GM18505 (cell line): ENCODE results near the gene DNAJC10.
"Not testable (repeated sequence)": the region's sequence is repeated elsewhere in the genome, so short reads cannot be mapped to it uniquely, and the experiment has no call there.

Experiments used
- ATAC-seq: cut with Tn5 transposase; IDR thresholded peaks from one replicate; pipeline ENCODE4 v1.9.1; 2021; ENCODE audit not compliant: unreplicated experiment
- POLR2A ChIP-seq: IDR thresholded peaks from 4 replicates; pipeline ENCODE4 v1.6.1; 2011; ENCODE audit warnings: borderline replicate concordance; ENCODE audit not compliant: insufficient read depth, insufficient read length; ENCODE audit errors: extremely low read depth

Gene DNAJC10

DNA sequence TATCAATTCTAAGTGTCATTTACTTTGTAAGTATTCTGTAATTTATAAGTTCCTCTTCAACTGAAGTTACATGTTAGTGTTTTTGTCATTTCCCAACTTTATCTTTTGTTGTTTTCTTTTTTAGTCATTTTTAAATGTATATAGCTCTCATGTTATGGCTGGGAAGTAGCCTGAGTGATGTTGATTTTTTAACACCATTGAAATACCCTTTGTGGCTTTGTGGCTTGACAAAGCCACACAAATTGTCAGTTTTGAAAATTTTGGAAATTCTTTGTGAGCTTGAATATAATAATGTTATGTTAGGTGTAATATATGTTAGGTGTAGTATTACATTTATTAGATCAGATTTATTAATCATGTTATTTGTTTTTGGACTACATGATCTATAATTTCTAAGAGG, 16.7 kb downstream of the DNAJC10 start:
- TF ChIP-seq POLR2A: no peak
- ATAC-seq: no peak

DNA sequence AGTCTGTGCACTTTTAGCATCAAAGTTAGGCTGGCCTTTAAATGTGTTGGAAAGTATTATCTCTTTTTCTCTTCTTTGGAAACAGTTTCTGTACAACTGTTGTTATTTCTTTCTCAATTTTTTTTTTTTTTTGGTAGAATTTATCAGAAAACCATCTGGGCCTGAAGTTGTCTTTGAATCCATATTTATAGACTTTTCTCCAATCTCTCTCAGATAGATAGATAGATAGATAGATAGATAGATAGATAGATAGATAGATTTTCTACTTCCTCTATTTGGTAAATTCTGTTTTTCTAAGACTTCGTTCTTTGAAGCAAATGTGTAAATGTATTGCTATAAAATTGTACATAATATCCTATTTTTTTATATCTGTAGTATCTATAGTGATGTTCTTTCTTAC, 17.5 kb downstream of the DNAJC10 start:
- ATAC-seq: no peak
- TF ChIP-seq POLR2A: no peak

DNA sequence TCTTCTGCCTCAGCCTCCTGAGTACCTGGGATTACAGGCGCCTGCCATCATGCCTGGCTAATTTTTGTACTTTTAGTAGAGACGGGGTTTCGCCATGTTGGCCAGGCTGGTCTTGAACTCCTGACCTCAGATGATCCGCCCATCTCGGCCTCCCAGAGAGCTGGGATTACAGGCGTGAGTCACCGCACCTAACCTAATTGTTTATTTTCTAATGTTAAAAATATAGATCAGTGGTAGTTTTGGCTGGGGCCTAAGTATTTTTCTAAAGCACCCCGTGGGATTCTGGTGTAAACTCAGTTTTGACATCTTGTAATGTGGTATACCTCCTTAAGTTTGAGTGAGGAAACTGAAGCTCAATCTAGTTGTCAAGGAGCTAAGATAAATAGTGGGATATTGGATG, 20.8 kb downstream of the DNAJC10 start:
- not testable (repeated sequence) for ATAC-seq

DNA sequence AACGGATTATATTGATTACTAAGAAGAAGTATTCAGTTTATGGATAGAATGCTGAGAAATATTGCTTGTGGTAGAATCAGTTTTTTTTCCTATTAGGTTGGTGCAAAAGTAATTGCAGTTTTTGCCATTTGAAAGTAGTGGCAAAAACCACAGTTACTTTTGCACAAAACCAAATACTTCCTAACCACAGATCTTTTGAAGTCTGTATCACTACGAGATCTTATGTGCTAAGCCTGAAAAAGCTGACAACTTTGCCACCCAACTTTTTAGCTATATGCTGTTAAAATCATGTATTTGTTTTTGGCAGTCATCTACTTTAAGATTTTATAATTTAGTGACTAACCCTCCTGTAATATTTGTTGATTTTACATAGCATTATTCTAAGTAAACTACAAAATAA, 24.6 kb downstream of the DNAJC10 start:
- no peak for TF ChIP-seq POLR2A
- ATAC-seq: no peak

DNA sequence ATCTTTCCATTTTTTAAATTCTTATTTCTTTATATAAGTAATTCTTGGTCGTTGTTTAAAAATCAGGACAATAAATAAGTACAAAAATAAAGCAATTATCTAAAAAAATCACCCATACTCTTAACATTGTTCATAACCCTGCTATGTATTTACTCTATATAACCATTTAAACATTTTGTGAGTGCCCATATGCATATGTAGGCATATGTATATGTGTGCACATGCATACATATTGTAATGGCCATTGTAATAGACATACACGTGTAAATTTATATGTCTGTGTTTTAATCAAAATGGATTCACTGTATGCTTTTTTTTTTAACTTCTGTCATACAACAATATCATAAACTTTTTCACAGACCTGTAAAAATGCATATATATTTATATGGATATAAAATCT, 25.6 kb downstream of the DNAJC10 start:
- ATAC-seq: no peak
- no peak for TF ChIP-seq POLR2A

DNA sequence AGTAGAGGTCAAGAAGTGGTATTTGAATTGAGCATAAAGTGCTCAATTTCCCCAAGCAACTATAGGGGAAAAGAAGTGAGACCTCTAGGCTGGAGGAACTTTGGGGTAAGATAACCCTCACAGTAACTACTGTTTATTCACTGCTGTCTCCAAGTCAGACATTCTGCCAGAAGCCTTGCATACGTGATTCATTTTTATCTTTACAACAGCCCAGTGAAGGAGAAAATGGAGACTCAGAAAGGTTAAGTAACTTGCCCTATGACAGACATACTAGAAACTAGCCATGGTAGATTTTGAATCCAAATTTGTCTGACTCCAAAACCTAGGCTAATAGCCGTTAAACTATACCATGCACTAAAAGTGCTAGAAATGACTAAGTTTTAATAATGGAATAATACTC, 28.4 kb downstream of the DNAJC10 start:
- TF ChIP-seq POLR2A: no peak
- no peak for ATAC-seq

DNA sequence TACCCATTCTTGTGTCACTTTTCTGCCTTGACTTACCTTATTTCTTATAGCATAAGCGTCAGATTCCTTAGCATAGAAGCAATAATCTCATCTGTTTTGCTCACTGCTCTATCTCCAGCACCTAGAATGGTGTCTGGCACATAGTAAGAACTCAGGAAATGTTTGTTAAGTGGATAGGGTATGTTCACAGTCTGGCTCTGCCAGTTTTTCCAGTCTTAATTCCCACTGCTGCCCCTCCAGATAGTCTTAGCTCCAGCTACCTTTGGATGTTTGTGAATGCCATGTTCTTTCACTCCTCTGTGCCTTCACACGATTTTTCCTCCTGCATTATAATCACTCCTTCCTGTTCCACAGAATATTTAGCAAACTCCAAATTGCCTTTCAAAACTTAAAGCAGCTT, 29.0 kb downstream of the DNAJC10 start:
- TF ChIP-seq POLR2A: no peak
- no peak for ATAC-seq

DNA sequence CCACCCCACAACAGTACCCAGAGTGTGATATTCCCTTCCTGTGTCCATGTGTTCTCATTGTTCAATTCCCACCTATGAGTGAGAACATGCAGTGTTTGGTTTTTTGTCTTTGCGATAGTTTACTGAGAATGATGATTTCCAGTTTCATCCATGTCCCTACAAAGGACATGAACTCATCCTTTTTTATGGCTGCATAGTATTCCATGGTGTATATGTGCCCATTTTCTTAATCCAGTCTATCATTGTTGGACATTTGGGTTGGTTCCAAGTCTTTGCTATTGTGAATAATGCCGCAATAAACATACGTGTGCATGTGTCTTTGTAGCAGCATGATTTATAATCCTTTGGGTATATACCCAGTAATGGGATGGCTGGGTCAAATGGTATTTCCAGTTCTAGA, 29.8 kb downstream of the DNAJC10 start:
- ATAC-seq: not testable (repeated sequence)

DNA sequence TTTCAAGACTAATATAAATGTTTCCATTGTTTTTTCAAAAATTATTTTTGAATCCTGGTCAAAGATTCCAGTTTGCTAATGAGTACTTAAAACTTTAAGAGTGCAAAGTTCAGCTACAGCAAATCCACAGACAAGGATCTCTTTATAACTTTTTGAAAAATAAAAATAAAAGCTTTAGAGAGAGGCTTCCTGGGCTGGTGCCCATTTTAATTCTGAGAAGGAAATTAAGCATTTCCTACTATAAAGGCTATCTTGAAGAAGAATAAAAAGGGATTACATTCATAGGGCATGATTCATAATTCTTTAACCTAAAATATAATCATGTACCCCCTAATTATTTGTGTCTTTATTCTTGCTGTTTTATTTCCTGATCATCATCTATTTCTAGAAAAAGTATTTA, 38.2 kb downstream of the DNAJC10 start:
- ATAC-seq: no peak
- no peak for TF ChIP-seq POLR2A

DNA sequence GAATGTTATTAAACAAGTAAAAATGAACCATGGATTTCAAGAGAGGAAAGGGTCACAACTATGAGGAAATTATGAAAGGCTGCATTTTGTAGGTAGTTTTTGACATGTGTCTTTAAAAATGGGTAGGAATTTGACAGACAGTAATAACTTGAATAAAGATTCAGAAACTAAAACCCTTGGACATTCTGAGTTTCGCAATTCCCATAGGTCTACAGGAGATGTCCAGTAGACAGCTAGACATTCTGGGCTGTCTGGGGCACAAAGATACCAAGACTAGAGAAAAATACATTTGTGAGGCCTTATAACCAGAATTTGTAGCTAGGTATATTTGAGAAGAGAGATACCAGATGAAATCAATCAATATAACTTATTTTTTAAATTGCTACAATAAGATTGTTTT, 42.3 kb downstream of the DNAJC10 start:
- ATAC-seq: no peak
- no peak for TF ChIP-seq POLR2A

DNA sequence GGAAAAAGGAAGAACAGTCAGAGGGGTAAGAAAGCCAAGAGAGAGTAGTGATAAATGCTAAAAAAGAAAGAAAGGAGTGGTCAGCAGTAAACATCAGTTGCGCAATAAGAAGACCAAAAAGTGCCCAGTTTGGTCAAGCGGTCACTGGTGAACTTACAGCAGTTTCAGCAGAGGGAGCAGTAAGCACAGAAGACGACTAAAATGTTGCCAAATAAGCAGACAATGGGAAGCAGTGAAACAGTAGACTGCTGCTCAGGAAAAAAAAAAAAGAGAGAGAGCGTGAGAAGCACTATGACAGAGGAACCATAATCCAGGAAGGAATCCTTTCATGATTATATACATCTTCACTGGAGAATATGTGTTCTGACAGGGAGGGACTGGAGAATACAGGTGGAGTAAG, 45.8 kb downstream of the DNAJC10 start:
- ATAC-seq: no peak
- TF ChIP-seq POLR2A: no peak

DNA sequence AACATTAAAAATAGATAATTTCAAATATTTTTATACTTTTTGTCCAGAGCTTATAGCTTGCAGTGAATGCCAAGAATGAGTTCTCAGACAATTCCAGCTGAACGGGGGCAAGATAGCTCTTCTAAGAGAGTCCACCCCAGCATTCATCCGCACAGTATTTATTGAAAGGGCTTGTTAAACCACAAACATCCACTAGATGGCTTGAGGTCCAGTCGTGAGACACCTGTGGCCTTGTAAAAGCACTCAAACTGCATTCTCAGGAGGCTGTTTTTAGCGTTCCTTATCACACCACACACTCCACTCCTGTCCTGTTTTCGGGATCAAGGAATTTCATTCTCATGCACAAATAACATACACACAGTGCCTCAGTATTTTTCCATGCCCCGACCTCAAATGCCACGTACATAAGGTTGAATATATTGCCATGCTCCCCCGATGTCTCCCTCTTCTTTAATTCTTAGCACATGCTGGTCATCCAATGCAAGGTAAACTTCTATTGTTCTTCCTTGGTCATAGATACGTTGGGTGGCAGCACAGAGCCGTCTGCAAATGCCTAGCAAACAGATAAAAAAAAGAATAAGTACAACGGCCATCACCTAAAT, 47.4 kb downstream of the DNAJC10 start:
- TF ChIP-seq POLR2A: no peak
- no peak for ATAC-seq

DNA sequence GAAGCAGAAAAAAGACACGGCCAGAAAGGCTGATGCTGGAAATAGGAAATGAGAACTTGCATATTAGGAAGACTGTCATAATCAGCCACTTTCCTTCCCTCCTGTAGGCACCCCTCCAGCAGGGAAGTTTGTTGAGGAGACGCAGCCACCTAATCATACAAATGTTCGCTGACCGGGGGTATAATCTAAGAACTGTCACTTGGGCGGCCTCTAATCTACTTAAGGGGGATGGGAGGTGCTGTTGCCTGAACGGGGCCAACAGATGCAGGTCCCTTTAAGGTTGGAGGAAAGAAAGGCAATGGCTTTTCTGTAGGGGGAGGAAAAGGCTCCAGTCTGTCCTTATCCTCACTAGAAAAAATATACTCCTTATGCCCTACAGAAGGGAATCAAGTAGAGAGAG, 50.6 kb downstream of the DNAJC10 start:
- no peak for ATAC-seq
- no peak for TF ChIP-seq POLR2A

DNA sequence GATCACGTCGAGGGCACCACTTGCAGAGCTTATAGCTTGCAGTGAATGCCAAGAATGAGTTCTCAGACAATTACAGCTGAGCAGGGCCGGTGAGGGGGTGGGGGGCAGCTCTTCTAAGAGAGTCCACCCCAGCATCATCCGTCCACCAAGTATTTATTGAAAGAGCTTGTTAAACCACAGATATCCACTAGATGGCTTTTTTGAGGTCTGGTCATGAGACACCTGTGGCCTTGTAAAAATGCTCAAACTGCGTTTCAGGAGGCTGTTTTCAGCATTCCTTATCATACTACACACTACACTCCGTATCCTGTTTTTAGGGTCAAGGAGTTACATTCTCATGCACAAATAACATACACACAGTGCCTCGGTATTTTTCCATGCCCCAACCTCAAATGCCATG, 51.5 kb downstream of the DNAJC10 start:
- ATAC-seq: no peak
- TF ChIP-seq POLR2A: no peak

DNA sequence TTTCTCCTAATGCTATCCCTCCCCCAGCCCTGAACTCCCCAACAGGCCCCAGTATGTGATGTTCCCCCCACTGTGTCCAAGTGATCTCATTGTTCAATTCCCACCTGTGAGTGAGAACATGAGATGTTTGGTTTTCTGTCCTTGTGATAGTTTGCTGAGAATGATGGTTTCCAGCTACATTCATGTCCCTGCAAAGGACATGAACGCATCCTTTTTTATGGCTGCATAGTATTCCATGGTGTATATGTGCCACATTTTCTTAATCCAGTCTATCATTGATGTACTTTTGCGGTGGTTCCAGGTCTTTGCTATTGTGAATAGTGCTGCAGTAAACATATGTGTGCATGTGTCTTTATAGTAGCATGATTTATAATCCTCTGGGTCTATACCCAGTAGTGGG, 52.9 kb downstream of the DNAJC10 start:
- not testable (repeated sequence) for ATAC-seq

DNA sequence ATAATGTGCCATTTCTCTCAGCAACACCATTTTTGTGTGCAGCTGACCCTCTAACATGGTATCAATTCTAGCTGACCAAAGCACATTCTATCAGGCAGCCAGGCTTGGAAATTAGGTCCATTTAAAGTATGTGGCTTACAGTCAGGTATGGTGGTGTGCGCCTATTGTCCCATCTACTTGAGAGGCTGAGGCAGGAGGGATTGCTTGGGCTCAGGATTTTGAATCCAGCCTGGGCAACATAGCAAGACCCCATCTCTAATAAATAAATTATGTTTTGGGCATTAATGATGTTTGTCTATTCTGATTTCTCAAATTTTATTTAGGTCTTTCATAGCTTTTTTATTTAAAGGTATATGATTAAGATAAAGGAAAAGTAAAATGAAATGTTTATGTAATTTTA, 63.3 kb downstream of the DNAJC10 start:
- ATAC-seq: no peak
- no peak for TF ChIP-seq POLR2A

DNA sequence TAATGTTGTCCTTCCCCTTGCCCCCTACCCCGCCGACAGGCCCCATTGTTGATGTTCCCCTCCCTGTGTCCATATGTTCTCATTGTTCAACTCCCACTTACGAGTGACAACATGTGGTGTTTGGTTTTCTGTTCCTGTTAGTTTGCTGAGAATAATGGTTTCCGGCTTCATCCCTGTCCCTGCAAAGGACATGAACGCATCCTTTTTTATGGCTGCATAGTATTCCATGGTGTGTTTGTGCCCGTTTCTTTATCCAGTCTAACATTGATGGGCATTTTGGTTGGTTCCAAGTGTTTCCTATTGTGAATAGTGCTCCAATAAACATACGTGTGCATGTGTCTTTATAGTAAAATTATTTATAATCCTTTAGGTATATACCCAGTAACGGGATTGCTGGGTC, 65.0 kb downstream of the DNAJC10 start:
- not testable (repeated sequence) for ATAC-seq

DNA sequence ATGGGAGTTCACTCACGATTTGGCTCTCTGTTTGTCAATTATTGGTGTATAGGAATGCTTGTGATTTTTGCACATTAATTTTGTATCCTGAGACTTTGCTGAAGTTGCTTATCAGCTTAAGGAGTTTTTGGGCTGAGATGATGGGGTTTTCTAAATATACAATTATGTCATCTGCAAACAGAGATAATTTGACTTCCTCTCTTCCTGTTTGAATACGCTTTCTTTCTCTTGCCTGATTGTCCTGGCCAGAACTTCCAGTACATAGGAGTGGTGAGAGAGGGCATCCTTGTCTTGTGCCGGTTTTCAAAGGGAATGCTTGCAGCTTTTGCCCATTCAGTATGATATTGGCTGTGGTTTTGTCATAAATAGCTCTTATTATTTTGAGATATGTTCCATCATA, 66.6 kb downstream of the DNAJC10 start:
- ATAC-seq: not testable (repeated sequence)
